COLO668 (cell line): Measurements from ENCODE around the gene EPHA6.

Source experiments
- DNase-seq: peaks from one replicate; lab custom pipeline; 2025; ENCODE audit not compliant: unreplicated experiment; lab: John Stamatoyannopoulos, UW

The EPHA6 gene

GRCh38 chr3:97764407-97765238, 950.2 kb downstream of the EPHA6 start, which contains the start of gene ARL6:
Gene ARL6 (plus strand): TSS chr3:97764758. CDS start chr3:97768108, 3,350 bp downstream.
- peak; percentile 85 for DNase-seq

- DNase-seq: no peak
Observed at GRCh38 chr3:97765336-97765735, 950.9 kb downstream of the EPHA6 start.

- no peak for DNase-seq
Observed at GRCh38 chr3:97772926-97773325, 958.5 kb downstream of the EPHA6 start.

- no peak for DNase-seq
Observed at GRCh38 chr3:97778152-97778551, 963.8 kb downstream of the EPHA6 start.

- no peak for DNase-seq
Observed at GRCh38 chr3:97793420-97794019, 979.1 kb downstream of the EPHA6 start.

GRCh38 chr3:97795951-97796350, 981.6 kb downstream of the EPHA6 start:
- no peak for DNase-seq
